GM19455 (cell line): ENCODE measurements around the gene CREM.

Source experiments
- ATAC-seq: cut with Tn5 transposase; IDR thresholded peaks from one replicate; pipeline ENCODE4 v1.9.1; 2021; ENCODE audit not compliant: unreplicated experiment

The CREM gene

DNA sequence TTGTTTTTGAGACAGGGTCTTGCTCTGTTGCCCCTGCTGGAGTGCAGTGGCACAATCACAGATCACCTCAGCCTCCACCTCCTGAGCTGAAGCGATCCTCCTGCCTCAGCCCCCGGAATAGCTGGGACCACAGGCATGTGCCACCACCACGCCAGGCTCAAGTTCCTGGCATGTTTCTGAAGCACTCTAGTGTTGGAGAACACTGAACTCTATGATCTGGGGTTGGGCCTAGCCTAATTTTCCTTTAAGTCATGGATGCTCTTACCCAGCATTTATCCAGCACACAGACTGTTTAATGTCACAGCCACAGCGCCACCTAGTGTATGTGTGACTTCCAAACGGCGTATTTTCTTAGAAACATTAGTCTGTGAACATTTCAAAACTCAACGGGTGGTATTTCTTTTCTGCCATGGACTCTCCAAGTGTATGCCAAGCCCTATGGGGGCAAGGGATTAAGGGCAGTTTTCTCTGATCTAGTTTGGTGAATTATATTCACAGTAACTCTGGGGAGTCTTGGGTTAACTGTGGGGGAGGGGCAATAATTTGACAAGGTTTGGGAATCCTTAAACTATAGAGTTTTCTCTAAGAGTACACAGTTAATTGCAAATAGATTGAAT is 91.8 kb downstream of the CREM start:
- ATAC-seq, result peak; percentile 57

DNA sequence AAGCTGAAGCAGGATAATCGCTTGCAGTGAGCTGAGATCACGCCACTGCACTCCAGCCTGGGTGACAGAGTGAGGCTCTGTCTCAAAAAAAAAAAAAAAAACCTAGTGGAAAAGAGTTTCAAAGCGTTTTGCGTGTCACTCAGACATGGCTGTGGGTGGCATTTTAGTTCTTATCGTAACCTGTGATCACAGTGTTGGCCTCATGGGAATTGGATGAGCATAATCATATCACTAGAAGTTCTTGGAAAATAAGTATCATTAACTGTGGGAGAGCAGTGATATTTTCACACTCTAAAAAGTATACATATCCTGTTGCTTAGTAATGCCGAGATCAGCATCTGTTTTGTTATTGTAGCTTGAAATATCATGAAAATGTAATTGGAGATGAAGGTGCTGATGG is 92.6 kb downstream of the CREM start:
- no peak for ATAC-seq

GRCh38 chr10:35219891-35220890 is 93.5 kb downstream of the CREM start:
- no peak for ATAC-seq

DNA sequence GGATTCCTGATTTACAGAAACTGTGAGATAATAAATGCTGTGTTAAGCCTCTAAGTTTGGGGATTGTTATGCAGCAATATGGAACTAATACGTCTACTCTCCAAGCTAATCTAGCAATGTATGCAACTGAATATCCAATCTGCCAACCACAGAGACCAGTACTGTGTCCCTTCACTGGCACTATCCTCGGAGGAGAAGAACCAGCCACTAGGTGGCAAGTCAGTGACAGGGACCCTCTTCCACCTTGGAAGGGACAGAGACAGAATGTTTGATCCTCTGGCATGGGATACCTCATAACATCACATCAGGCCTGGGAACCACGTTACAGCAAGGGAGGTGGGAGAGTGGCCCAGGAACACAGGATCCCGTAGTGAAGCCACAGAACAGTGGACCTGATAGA is 96.4 kb downstream of the CREM start:
- ATAC-seq, result no peak

GRCh38 chr10:35224045-35224740 is 97.5 kb downstream of the CREM start:
- ATAC-seq, result no peak

DNA sequence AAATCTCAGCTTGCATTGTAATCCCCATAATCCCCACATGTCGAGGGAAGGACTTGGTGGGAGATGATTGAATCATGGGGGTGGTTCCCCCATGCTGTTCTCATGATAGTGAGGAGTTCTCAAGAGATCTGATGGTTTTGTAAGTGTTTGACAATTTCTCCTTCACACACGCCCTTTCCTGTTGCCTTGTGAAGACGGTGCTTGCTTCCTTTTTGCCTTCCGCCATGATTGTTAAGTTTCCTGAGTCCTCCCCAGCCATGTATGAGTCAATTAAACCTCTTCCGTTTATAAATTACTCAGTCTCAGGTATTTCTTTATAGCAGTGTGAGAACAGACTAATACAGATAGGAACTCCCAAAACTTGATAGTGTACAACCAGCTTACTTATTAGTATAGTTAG is 98.6 kb downstream of the CREM start:
- ATAC-seq, result no peak

GRCh38 chr10:35226507-35226906 is 99.9 kb downstream of the CREM start:
- no peak for ATAC-seq

GRCh38 chr10:35228058-35228457 is 101.4 kb downstream of the CREM start:
- ATAC-seq, result no peak

DNA sequence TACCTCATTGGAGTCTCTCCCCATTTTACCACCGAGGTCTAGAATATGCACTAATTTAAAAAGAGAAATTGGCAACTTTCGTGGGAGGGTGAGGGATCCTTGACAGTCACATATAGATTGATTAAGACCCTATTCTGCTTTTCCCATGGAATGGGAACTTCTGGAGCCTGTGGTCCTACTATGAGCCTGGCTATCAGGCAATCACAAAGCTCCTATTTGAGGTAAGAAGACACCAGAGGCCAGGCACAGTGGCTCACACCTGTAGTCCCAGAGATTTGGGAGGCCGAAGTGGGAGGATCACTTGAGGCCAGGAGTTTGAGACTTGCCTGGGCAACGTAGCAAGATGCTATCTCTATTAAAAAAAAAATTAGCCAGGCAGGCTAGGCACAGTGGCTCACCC is 105.0 kb downstream of the CREM start:
- no peak for ATAC-seq

GRCh38 chr10:35232527-35232926 is 105.9 kb downstream of the CREM start:
- ATAC-seq, result no peak

GRCh38 chr10:35234073-35234472 is 107.4 kb downstream of the CREM start:
- no peak for ATAC-seq

DNA sequence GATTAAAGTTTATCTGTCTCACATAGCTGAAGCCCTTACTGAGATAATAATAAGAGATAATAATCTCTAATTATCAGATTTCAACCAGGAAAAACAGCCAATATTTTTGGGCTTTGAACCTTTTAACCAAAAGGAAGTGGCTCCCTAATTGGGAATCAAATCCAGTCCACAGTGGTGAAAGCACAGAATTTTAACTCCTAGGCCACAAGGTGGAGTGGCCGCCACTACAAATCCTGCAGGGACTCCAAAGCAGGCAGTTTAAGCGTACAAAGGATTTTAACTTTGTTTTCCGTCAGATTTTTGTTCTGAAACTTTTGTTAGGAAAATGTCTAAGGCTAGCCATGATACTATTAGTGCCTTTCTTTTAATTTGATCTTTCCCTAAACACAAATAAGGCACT is 110.1 kb downstream of the CREM start:
- ATAC-seq, result no peak

GRCh38 chr10:35237766-35238512 is 111.3 kb downstream of the CREM start:
- no peak for ATAC-seq

- no peak for ATAC-seq
These were observed 117.9 kb downstream of the CREM start for GRCh38 chr10:35244549-35244948.

DNA sequence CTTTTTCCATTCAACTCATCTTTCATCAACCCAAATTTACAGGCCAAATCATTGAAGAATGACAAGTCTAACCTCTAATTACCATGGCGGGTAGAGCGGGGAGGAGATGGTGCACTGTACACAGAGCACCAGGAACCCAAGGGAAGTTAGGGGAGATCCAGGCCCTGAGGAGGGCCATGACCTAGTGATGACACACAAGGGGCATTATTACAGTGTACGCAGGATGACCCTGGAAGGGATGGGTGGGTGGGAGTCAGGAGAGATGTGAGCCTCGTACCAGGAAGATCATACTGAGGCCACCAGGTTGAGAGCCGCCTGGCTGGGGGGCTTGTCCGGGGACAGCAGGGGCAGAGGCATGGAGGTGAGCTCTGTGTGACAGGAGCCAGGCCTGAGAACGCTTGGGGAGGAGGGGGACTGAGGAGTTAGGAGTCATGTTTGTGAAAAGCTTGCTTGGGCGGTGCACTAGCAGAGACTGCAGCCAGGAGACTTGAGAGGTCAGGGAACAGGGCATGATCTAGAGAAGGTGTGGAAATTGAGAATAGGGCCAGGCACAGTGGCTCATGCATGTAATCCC is 120.2 kb downstream of the CREM start:
- ATAC-seq, result no peak

DNA sequence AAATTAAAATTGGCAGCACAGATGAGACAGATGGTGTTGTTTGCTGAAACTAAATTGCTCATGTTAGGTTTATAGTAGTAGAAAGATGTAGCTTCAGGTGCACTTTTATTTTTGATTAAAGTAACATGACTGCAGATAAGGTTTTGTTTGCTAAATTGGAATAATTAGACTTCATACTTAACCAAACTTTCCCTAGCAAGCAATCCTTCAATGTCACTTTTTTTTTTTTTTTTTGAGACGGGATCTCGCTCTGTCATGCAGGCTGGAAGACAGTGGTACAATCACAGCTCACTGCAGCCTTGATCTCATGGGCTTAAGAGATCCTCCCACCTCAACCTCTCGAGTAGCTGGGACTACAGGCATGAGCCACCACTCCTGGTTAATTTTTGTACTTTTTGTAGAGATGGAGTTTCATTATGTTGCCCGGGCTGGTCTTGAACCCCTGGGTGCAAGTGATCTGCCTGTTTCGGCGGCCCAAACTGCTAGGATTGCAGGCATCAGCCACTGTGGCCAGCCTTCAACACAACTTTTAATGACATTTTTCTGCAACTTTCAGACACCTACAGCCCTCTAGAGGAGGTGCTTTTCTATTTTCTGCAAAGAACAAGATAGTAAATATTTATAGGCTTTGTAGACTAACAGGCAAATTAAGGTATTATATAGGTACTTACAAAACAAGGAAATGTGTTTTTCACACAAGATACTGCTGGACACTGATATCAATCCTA is 124.9 kb downstream of the CREM start:
- no peak for ATAC-seq

DNA sequence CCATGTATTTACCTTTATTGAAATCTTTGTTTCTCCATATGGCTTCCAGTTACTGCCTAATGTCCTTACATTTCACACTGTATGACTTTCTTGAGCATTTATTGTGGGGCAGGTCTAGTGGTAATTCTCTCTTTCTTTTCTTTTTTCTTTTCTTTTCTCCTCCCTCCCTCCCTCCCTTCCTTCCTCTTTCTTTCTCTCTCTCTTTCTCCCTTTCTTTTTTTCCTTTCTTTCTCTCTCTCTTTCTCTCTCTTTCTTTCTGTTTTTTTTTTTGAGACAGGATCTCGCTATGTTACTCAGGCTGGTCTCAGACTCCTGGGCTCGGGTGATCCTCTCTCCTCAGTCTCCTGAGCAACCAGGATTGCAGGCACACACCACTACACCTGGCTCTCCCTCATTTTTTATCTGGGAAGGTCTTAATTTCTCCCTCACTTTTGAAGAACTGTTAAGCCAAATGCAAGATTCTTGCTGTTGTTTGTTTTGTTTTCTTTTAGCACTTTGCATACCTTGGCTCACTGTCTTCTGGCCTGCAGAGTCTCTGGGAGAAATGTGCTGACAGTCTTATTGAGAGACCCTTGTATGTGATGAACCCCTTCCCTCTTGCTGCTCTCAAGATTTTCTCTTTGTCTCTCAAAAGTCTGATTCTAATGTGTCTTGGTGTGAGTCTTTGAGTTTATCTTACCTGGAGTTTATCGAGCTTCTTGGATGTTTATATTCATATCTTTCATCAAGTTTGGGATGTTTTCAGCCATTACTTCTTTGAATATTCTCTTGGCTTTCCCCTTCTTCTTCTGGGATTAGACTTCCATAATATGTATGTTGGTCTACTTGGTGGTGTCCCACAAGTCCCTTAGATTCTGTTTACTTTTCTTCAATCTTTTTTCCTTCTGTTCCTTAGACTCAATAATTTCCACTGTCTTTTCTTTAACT is 130.7 kb downstream of the CREM start:
- ATAC-seq, result no peak

DNA sequence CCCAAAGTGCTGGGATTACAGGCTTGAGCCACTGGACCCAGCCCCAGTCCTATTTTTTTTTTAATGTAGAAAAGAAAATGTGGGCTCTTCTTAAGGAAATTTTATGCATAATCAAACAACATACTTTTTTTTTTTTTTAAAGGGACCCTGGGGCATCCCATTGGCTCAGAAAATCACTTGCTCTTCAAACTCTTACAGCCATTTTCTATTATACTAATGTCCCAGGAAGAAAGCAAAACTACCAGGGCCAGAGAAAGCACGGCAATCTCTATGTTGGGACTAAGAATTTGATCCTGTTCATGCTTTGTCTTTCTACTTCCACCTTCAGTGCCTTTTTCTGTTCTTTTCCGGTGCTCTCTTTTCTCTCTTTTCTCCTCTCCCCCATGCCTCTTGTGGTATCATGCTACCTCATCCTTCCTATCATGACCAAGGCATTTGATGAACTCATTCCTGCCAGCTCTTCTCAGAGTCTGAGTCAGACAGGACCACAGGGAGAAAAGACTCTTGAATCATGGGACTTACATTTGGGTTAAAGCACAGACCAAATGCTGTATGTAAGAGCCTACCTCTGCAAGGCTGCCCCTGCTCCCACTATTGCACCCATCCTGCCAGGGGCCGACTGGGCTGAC is 133.2 kb downstream of the CREM start:
- no peak for ATAC-seq

DNA sequence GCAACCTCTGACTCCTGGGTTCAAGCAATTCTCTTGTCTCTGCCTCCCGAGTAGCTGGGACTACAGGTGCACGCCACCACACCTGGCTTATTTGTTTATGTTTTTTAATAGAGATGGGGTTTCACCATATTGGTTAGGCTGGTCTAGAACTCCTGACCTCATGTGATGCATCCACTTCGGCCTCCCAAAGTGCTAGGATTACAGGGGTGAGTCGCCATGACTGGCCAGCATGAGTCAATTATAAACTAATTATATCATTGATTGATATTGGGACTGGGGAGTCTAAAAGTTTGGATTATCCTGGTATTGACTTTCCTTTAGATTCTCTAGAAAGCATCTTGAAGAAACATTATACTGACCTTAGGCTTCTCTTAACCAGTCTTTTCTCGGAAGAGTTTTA is 135.8 kb downstream of the CREM start:
- no peak for ATAC-seq
